A172 (cell line): ENCODE data around the gene SOCS3. TPM values are rescaled to one million over a fixed set of nuclear protein-coding genes. Genes with fewer than 3 reads are reported as not detected.

Experiments
- DNase-seq: peaks from one replicate; pipeline ENCODE4 v3.0.0-alpha.2; 2015; ENCODE audit warnings: low spot score
- total RNA-seq: library from RNA; depleted of rRNA; stranded (reverse); fragments of >200 nt; shearing (Covaris generic); gene quantifications from 2 replicates; pipeline ENCODE4 v1.2.3, GENCODE V29; 2014

The SOCS3 gene
- total RNA-seq, 1 experiment from 2014 or later: 51.0 TPM

GRCh38 chr17:78367193-78367592 lies 7.3 kb upstream of the SOCS3 start:
- no peak for DNase-seq

- no peak for DNase-seq
These were observed 6.4 kb upstream of the SOCS3 start for GRCh38 chr17:78366109-78366848.

GRCh38 chr17:78365561-78366108 lies 5.8 kb upstream of the SOCS3 start:
- no peak for DNase-seq

- no peak for DNase-seq
These were observed 4.8 kb upstream of the SOCS3 start for GRCh38 chr17:78364436-78365281.

- DNase-seq: no peak
These were observed 2.8 kb upstream of the SOCS3 start for GRCh38 chr17:78362671-78363070.

GRCh38 chr17:78362232-78362631 lies 2.4 kb upstream of the SOCS3 start:
- no peak for DNase-seq

- no peak for DNase-seq
These were observed 1.4 kb upstream of the SOCS3 start for GRCh38 chr17:78361225-78361701.

- peak; percentile 84 for DNase-seq
These were observed 721 bp upstream of the SOCS3 start for GRCh38 chr17:78360371-78361224.

- no peak for DNase-seq
These were observed 418 bp downstream of the SOCS3 start for GRCh38 chr17:78359321-78359996.

GRCh38 chr17:78358538-78359320 lies 1.1 kb downstream of the SOCS3 start:
- no peak for DNase-seq

GRCh38 chr17:78357672-78358537 lies 2.0 kb downstream of the SOCS3 start:
- no peak for DNase-seq

- DNase-seq: peak; percentile 93
These were observed 2.7 kb downstream of the SOCS3 start for GRCh38 chr17:78357177-78357586.

- peak; percentile 89 for DNase-seq
These were observed 3.7 kb downstream of the SOCS3 start for GRCh38 chr17:78356101-78356713.

GRCh38 chr17:78355701-78356100 lies 4.2 kb downstream of the SOCS3 start:
- no peak for DNase-seq

GRCh38 chr17:78355045-78355641 lies 4.7 kb downstream of the SOCS3 start:
- no peak for DNase-seq

- DNase-seq: no peak
These were observed 6.0 kb downstream of the SOCS3 start for GRCh38 chr17:78353834-78354233.

- peak; percentile 79 for DNase-seq
These were observed 8.3 kb downstream of the SOCS3 start for GRCh38 chr17:78351449-78352006.
